Measurements from ENCODE around the gene ATRNL1. TPM values are rescaled to one million over a fixed set of nuclear protein-coding genes. Genes with fewer than 3 reads are reported as not detected.

ATRNL1 gene
- total and polyA plus RNA-seq, 4 donors, result 0.40 to 26.9 (median 5.3) TPM

DNA sequence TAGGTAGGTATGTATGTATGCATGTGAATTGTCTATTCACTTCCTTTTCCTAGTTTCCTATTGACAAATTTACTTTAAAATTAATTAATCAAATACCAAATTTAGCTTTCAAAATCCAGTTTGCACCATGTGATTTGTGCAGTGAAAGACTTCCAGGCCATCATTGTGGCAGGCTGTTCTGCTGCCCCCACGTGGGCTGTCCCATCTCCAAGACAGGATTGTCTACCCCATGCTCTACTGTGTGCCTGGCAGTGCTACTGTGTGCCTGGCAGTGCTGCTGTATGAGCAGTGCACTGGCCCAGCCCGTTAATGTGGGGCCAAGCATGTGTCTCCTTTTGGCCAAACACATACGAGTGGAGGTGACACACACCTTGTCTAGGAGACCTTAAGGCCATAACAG lies 805.1 kb downstream of the ATRNL1 start (continued):
- TF ChIP-seq ZBTB33 (IDR thresholded peaks at IDR 0.05) (no peak), HNF4A (conservative IDR thresholded peaks at IDR 0.05) (no peak), TAF1 (conservative IDR thresholded peaks at IDR 0.05) (no peak)

GRCh38 chr10:115902596-115902995 lies 809.4 kb downstream of the ATRNL1 start:
- WGBS, result 76% methylated on average over 5 of the region's 5 CpGs
- no peak for DNase-seq (ENCODE audit: low spot score)
- H3K36me3 ChIP-seq (ENCODE audit: control insufficient read depth in 4 of 4, insufficient read depth in 3 of 4, low read depth in 1 of 4, low read length in 3 of 4), result no peaks in the 10 kb centered on the region
- no peak overlapping the region for H3K27ac ChIP-seq (ENCODE audit: low read depth in 1 of 2, low read length in 2 of 2)
- no peaks in the 10 kb centered on the region for H3K4me1 ChIP-seq (ENCODE audit: control insufficient read depth in 4 of 4, insufficient read depth in 4 of 4, low read length in 3 of 4)
- no peaks in the 10 kb centered on the region for H3K9me3 ChIP-seq (ENCODE audit: control insufficient read depth in 4 of 4, low read length in 3 of 4)
- H3K9ac ChIP-seq (ENCODE audit: low read depth in 1 of 2, low read length in 2 of 2), result no peak overlapping the region
- TF ChIP-seq, protein P1, sequence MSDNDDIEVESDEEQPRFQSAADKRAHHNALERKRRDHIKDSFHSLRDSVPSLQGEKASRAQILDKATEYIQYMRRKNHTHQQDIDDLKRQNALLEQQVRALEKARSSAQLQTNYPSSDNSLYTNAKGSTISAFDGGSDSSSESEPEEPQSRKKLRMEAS (IDR thresholded peaks at IDR 0.05), result no peak
- TF ChIP-seq GABPA (IDR thresholded peaks at IDR 0.05 in 1 of 2, conservative IDR thresholded peaks at IDR 0.05 in 1 of 2) (no peak), RXRA (IDR thresholded peaks at IDR 0.05) (no peak), ZBTB33 (IDR thresholded peaks at IDR 0.05) (no peak), NR2F2 (IDR thresholded peaks at IDR 0.05) (no peak), FOXA1 (IDR thresholded peaks at IDR 0.05) (no peak)
- TF ChIP-seq, protein P2, sequence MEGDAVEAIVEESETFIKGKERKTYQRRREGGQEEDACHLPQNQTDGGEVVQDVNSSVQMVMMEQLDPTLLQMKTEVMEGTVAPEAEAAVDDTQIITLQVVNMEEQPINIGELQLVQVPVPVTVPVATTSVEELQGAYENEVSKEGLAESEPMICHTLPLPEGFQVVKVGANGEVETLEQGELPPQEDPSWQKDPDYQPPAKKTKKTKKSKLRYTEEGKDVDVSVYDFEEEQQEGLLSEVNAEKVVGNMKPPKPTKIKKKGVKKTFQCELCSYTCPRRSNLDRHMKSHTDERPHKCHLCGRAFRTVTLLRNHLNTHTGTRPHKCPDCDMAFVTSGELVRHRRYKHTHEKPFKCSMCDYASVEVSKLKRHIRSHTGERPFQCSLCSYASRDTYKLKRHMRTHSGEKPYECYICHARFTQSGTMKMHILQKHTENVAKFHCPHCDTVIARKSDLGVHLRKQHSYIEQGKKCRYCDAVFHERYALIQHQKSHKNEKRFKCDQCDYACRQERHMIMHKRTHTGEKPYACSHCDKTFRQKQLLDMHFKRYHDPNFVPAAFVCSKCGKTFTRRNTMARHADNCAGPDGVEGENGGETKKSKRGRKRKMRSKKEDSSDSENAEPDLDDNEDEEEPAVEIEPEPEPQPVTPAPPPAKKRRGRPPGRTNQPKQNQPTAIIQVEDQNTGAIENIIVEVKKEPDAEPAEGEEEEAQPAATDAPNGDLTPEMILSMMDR (IDR thresholded peaks at IDR 0.05; ENCODE audit: low read depth, low read length, missing input control), result no peak
- H3K27me3 ChIP-seq (ENCODE audit: control insufficient read depth in 4 of 4, insufficient read depth in 4 of 4, low read length in 3 of 4), result no peaks in the 10 kb centered on the region
- H3K4me3 ChIP-seq (ENCODE audit: low read depth in 1 of 3, low read length in 3 of 3), result no peak overlapping the region

DNA sequence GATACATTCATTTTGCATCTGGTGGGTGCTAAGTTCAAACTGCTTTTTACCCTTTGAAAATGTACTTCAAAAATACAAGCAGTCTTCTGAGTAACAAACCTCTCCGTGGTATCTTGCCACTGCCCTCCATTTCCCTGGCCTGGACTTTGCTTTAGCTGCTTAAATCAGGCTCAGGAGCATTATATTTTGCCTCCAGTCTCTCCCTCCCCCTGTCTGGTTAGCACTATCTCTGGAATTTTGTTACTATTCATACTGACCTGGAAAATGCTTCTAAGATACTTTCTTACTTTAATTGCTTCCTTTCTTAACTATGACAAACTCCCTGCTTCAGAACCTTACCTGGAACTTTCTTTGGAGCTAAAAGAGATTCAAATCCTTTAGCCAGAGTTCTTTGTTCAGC lies 810.0 kb downstream of the ATRNL1 start:
- no peak overlapping the region for H3K4me3 ChIP-seq (ENCODE audit: low read depth in 1 of 3, low read length in 3 of 3)
- H3K27ac ChIP-seq (ENCODE audit: low read depth in 1 of 2, low read length in 2 of 2), result no peak overlapping the region
- H3K4me1 ChIP-seq (ENCODE audit: control insufficient read depth in 4 of 4, insufficient read depth in 4 of 4, low read length in 3 of 4), result no peaks in the 10 kb centered on the region
- 72% methylated on average over 1 of the region's 1 CpG for WGBS
- H3K36me3 ChIP-seq (ENCODE audit: control insufficient read depth in 4 of 4, insufficient read depth in 3 of 4, low read depth in 1 of 4, low read length in 3 of 4), result no peaks in the 10 kb centered on the region
- H3K9me3 ChIP-seq (ENCODE audit: control insufficient read depth in 4 of 4, low read length in 3 of 4), result no peaks in the 10 kb centered on the region
- DNase-seq (ENCODE audit: low spot score), result no peak
- H3K9ac ChIP-seq (ENCODE audit: low read depth in 1 of 2, low read length in 2 of 2), result no peak overlapping the region
- H3K27me3 ChIP-seq (ENCODE audit: control insufficient read depth in 4 of 4, insufficient read depth in 4 of 4, low read length in 3 of 4), result no peaks in the 10 kb centered on the region
- TF ChIP-seq, protein P1 (IDR thresholded peaks at IDR 0.05), result no peak
- TF ChIP-seq REST (IDR thresholded peaks at IDR 0.05) (no peak), FOXA1 (IDR thresholded peaks at IDR 0.05) (no peak), FOXA2 (IDR thresholded peaks at IDR 0.05) (no peak), EGR1 (IDR thresholded peaks at IDR 0.05; ENCODE audit: low read depth in 2 of 2) (no peak), NR2F2 (IDR thresholded peaks at IDR 0.05) (no peak), ZBTB33 (IDR thresholded peaks at IDR 0.05) (no peak), RAD21 (IDR thresholded peaks at IDR 0.05) (no peak), HNF4G (IDR thresholded peaks at IDR 0.05) (no peak), GABPA (IDR thresholded peaks at IDR 0.05 in 1 of 2, conservative IDR thresholded peaks at IDR 0.05 in 1 of 2) (no peak), RXRA (IDR thresholded peaks at IDR 0.05) (no peak), HNF4A (conservative IDR thresholded peaks at IDR 0.05) (no peak)
- TF ChIP-seq, protein P2 (IDR thresholded peaks at IDR 0.05; ENCODE audit: low read depth, low read length, missing input control), result no peak

Measured in liver (tissue), 9 donors.